ENCODE measurements around the gene GBA3.

GBA3 gene

GRCh38 chr4:22713841-22714240 lies 21.1 kb downstream of the GBA3 start:
- Histone ChIP-seq H3K9me3 (ENCODE audit: control insufficient read depth, low read length) (no peaks in the 10 kb centered on the region), H3K79me2 (no peaks in the 10 kb centered on the region), H3K9ac (no peak overlapping the region), H3K4me3 (ENCODE audit: low read depth, low read length) (no peak overlapping the region), H3K27ac (no peak overlapping the region), H3K4me2 (ENCODE audit: low read length) (no peak overlapping the region), H2AFZ (no peak overlapping the region), H3K4me1 (no peaks in the 10 kb centered on the region), H3K36me3 (ENCODE audit: control insufficient read depth, insufficient read depth, low read length) (no peaks in the 10 kb centered on the region), H3K27me3 (ENCODE audit: control insufficient read depth, insufficient read depth, low read length) (no peaks in the 10 kb centered on the region)
- TF ChIP-seq CTCF (IDR thresholded peaks at IDR 0.05): no peak

GRCh38 chr4:22719218-22719617 lies 26.5 kb downstream of the GBA3 start:
- Histone ChIP-seq H3K4me1 (no peaks in the 10 kb centered on the region), H3K9me3 (ENCODE audit: control insufficient read depth, low read length) (no peaks in the 10 kb centered on the region), H3K4me3 (ENCODE audit: low read depth, low read length) (no peak overlapping the region), H3K27ac (no peak overlapping the region), H3K9ac (no peak overlapping the region), H3K27me3 (ENCODE audit: control insufficient read depth, insufficient read depth, low read length) (no peaks in the 10 kb centered on the region), H2AFZ (no peak overlapping the region), H3K79me2 (no peaks in the 10 kb centered on the region), H3K4me2 (ENCODE audit: low read length) (no peak overlapping the region), H3K36me3 (ENCODE audit: control insufficient read depth, insufficient read depth, low read length) (no peaks in the 10 kb centered on the region)
- TF ChIP-seq CTCF (IDR thresholded peaks at IDR 0.05): no peak

- H3K79me2 ChIP-seq: no peaks in the 10 kb centered on the region
Measured at GRCh38 chr4:22720091-22720490, 27.4 kb downstream of the GBA3 start.

GRCh38 chr4:22721204-22721603 lies 28.5 kb downstream of the GBA3 start:
- no peak for TF ChIP-seq CTCF (IDR thresholded peaks at IDR 0.05)
- Histone ChIP-seq H2AFZ (no peak overlapping the region), H3K4me3 (ENCODE audit: low read depth, low read length) (no peak overlapping the region), H3K4me2 (ENCODE audit: low read length) (no peak overlapping the region), H3K27me3 (ENCODE audit: control insufficient read depth, insufficient read depth, low read length) (no peaks in the 10 kb centered on the region), H3K9ac (no peak overlapping the region), H3K36me3 (ENCODE audit: control insufficient read depth, insufficient read depth, low read length) (no peaks in the 10 kb centered on the region), H3K27ac (no peak overlapping the region), H3K4me1 (no peaks in the 10 kb centered on the region), H3K9me3 (ENCODE audit: control insufficient read depth, low read length) (no peaks in the 10 kb centered on the region), H3K79me2 (no peaks in the 10 kb centered on the region)

More at GRCh38 chr4:22720091-22720490, 27.4 kb downstream of the GBA3 start:
- no peaks in the 10 kb centered on the region for H3K27me3 ChIP-seq (ENCODE audit: control insufficient read depth, insufficient read depth, low read length)
- H3K36me3 ChIP-seq (ENCODE audit: control insufficient read depth, insufficient read depth, low read length): no peaks in the 10 kb centered on the region
- H3K4me3 ChIP-seq (ENCODE audit: low read depth, low read length): no peak overlapping the region
- H3K4me1 ChIP-seq: no peaks in the 10 kb centered on the region
- TF ChIP-seq CTCF (IDR thresholded peaks at IDR 0.05): no peak
- H2AFZ ChIP-seq: no peak overlapping the region
- no peaks in the 10 kb centered on the region for H3K9me3 ChIP-seq (ENCODE audit: control insufficient read depth, low read length)
- H3K4me2 ChIP-seq (ENCODE audit: low read length): no peak overlapping the region
- H3K27ac ChIP-seq: no peak overlapping the region
- no peak overlapping the region for H3K9ac ChIP-seq

GRCh38 chr4:22730021-22730420 lies 37.3 kb downstream of the GBA3 start:
- Histone ChIP-seq H3K4me3 (ENCODE audit: low read depth, low read length) (no peak overlapping the region), H3K79me2 (no peaks in the 10 kb centered on the region), H3K27me3 (ENCODE audit: control insufficient read depth, insufficient read depth, low read length) (no peaks in the 10 kb centered on the region), H3K36me3 (ENCODE audit: control insufficient read depth, insufficient read depth, low read length) (no peaks in the 10 kb centered on the region), H3K9ac (no peak overlapping the region), H2AFZ (no peak overlapping the region), H3K27ac (no peak overlapping the region), H3K9me3 (ENCODE audit: control insufficient read depth, low read length) (no peaks in the 10 kb centered on the region), H3K4me2 (ENCODE audit: low read length) (no peak overlapping the region), H3K4me1 (no peaks in the 10 kb centered on the region)
- no peak for TF ChIP-seq CTCF (IDR thresholded peaks at IDR 0.05)

Data from parathyroid adenoma (tissue), 2 donors.